IMR-90 (cell line): ENCODE data around the gene TEX264. TPM values are rescaled to one million over a fixed set of nuclear protein-coding genes. Genes with fewer than 3 reads are reported as not detected.

Source experiments
- ATAC-seq: fragments of 200-7000 bp; cut with Tn5 transposase; 2 replicates; pipeline ENCODE4 v1.9.1; 2020; ENCODE audit warnings: low read depth, mild to moderate bottlenecking, moderate library complexity
- BruUV-seq: library from RNA; stranded (reverse); fragments of 400-500 nt; replicated peaks from 2 replicates; lab custom pipeline; 2021; lab: Mats Ljungman, UMichigan
- CTCF ChIA-PET: fragments of 300-600 bp; formaldehyde crosslinking; extraction: SDS; loops from one replicate; lab custom pipeline; 2021; ENCODE audit warnings: antibody characterized with exemption; lab: Yijun Ruan, JAX
- POLR2A ChIA-PET: fragments of 300-600 bp; sonication (Branson Sonifier 250); formaldehyde crosslinking; loops from one replicate; lab custom pipeline; 2022; ENCODE audit warnings: antibody characterized with exemption; ENCODE audit not compliant: unreplicated experiment; lab: Charles Lee
- DNase-seq: peaks from one replicate; pipeline ENCODE4 v3.0.0; 2013
- H2AFZ ChIP-seq: replicated peaks from 2 replicates; pipeline ENCODE3; 2013; ENCODE audit warnings: low read length, mild to moderate bottlenecking; ENCODE audit not compliant: poor library complexity
- H2AK5ac ChIP-seq: 2 replicates; pipeline ENCODE4 v1.6.1; 2013; ENCODE audit warnings: low read depth, low read length, inconsistent platforms
- H2AK9ac ChIP-seq: replicated peaks from 2 replicates; pipeline ENCODE3; 2013; ENCODE audit warnings: mild to moderate bottlenecking, low read depth, low read length, moderate library complexity; ENCODE audit not compliant: poor library complexity
- H2BK120ac ChIP-seq: 2 replicates; pipeline ENCODE4 v1.6.1; 2013; ENCODE audit warnings: low read depth, low read length, inconsistent platforms
- H2BK15ac ChIP-seq: 3 replicates; pipeline ENCODE4 v1.6.1; 2013; ENCODE audit warnings: low read depth, low read length, inconsistent platforms
- H2BK20ac ChIP-seq: 2 replicates; pipeline ENCODE4 v1.6.1; 2013; ENCODE audit warnings: low read depth, mild to moderate bottlenecking, inconsistent platforms, low read length, moderate library complexity
- H2BK5ac ChIP-seq: 2 replicates; pipeline ENCODE4 v1.6.1; 2013; ENCODE audit warnings: mild to moderate bottlenecking, low read depth, low read length, inconsistent platforms; ENCODE audit not compliant: poor library complexity, severe bottlenecking
- H3K14ac ChIP-seq: replicated peaks from 2 replicates; pipeline ENCODE4 v1.6.1; 2013; ENCODE audit warnings: low read depth, low read length, inconsistent platforms
- H3K18ac ChIP-seq: 2 replicates; pipeline ENCODE4 v1.6.1; 2013; ENCODE audit warnings: low read depth, low read length, control low read depth
- H3K23ac ChIP-seq: 2 replicates; pipeline ENCODE4 v1.6.1; 2013; ENCODE audit warnings: low read depth, low read length, inconsistent platforms
- H3K27ac ChIP-seq: 2 replicates; pipeline ENCODE4 v1.5.1; 2013; ENCODE audit warnings: mild to moderate bottlenecking, control low read depth, low read length; ENCODE audit not compliant: insufficient read depth
- H3K27me3 ChIP-seq: 2 replicates; pipeline ENCODE4 v1.6.1; 2013; ENCODE audit warnings: low read length; ENCODE audit not compliant: control insufficient read depth, insufficient read depth
- H3K36me3 ChIP-seq: 2 replicates; pipeline ENCODE4 v1.6.1; 2013; ENCODE audit warnings: low read length, mixed read lengths; ENCODE audit not compliant: control insufficient read depth, insufficient read depth
- H3K4ac ChIP-seq: 2 replicates; pipeline ENCODE4 v1.6.1; 2013; ENCODE audit warnings: low read depth, low read length, inconsistent platforms
- H3K4me1 ChIP-seq: 2 replicates; pipeline ENCODE4 v1.6.1; 2013; ENCODE audit warnings: low read length, mixed read lengths; ENCODE audit not compliant: control insufficient read depth, insufficient read depth
- H3K4me2 ChIP-seq: 2 replicates; pipeline ENCODE4 v1.6.1; 2013; ENCODE audit warnings: low read depth, mild to moderate bottlenecking, control low read depth, low read length, moderate library complexity
- H3K4me3 ChIP-seq: 2 replicates; pipeline ENCODE4 v1.5.1; 2013; ENCODE audit warnings: low read depth, mild to moderate bottlenecking, control low read depth, low read length, moderate library complexity; ENCODE audit not compliant: insufficient read depth
- H3K56ac ChIP-seq: 2 replicates; pipeline ENCODE4 v1.6.1; 2013; ENCODE audit warnings: low read length, inconsistent platforms; ENCODE audit not compliant: insufficient read depth; ENCODE audit errors: extremely low read depth
- H3K79me1 ChIP-seq, 2 experiments: 2 replicates each; pipeline ENCODE4 v1.6.1; 2013; ENCODE audit warnings: low read length in 2 of 2, inconsistent platforms in 1 of 2, low read depth in 1 of 2
- H3K9ac ChIP-seq: 2 replicates; pipeline ENCODE4 v1.6.1; 2013; ENCODE audit warnings: low read depth, low read length, control low read depth
- H3K9me1 ChIP-seq: 2 replicates; pipeline ENCODE4 v1.6.1; 2013; ENCODE audit warnings: low read length, inconsistent platforms; ENCODE audit not compliant: insufficient read depth
- H3K9me3 ChIP-seq: 2 replicates; pipeline ENCODE4 v1.6.1; 2013; ENCODE audit warnings: low read length; ENCODE audit not compliant: control insufficient read depth, insufficient read depth
- H4K20me1 ChIP-seq: 2 replicates; pipeline ENCODE4 v1.6.1; 2013; ENCODE audit warnings: low read length, inconsistent platforms; ENCODE audit not compliant: insufficient read depth
- H4K5ac ChIP-seq: 2 replicates; pipeline ENCODE4 v1.6.1; 2013; ENCODE audit warnings: mild to moderate bottlenecking, low read depth, low read length, control low read depth
- H4K8ac ChIP-seq, 2 experiments: 2 replicates each; pipeline ENCODE4 v1.6.1; 2013; ENCODE audit warnings: low read depth in 2 of 2, low read length in 2 of 2, control low read depth in 1 of 2, inconsistent platforms in 1 of 2
- H4K91ac ChIP-seq: 2 replicates; pipeline ENCODE4 v1.6.1; 2013; ENCODE audit warnings: low read depth, low read length, inconsistent platforms; ENCODE audit not compliant: insufficient read depth
- BHLHE40 ChIP-seq: fragments of 150-350 bp; IDR thresholded peaks from 2 replicates; pipeline ENCODE4 v1.6.1; 2016; ENCODE audit warnings: mild to moderate bottlenecking, low read depth, low read length
- CEBPB ChIP-seq: IDR thresholded peaks from 2 replicates; pipeline ENCODE4 v1.6.1; 2012; ENCODE audit warnings: low read depth, low read length, improper control_type of control experiment
- FOS ChIP-seq: fragments of 150-350 bp; IDR thresholded peaks from 2 replicates; pipeline ENCODE4 v1.6.1; 2016; ENCODE audit warnings: low read depth, low read length
- MAFK ChIP-seq: IDR thresholded peaks from 2 replicates; pipeline ENCODE4 v1.6.1; 2012; ENCODE audit warnings: low read depth, low read length, improper control_type of control experiment
- MXI1 ChIP-seq: IDR thresholded peaks from 2 replicates; pipeline ENCODE4 v1.6.1; 2012; ENCODE audit warnings: low read depth, mild to moderate bottlenecking, low read length, moderate library complexity, borderline replicate concordance
- POLR2A ChIP-seq: IDR thresholded peaks from 2 replicates; pipeline ENCODE4 v1.6.1; 2012; ENCODE audit warnings: mild to moderate bottlenecking, low read depth, low read length
- RAD21 ChIP-seq: IDR thresholded peaks from 2 replicates; pipeline ENCODE4 v1.6.1; 2012; ENCODE audit warnings: low read length, improper control_type of control experiment
- RCOR1 ChIP-seq: IDR thresholded peaks from 2 replicates; pipeline ENCODE4 v1.6.1; 2012; ENCODE audit warnings: mild to moderate bottlenecking, low read length, improper control_type of control experiment; ENCODE audit not compliant: insufficient replicate concordance
- RFX5 ChIP-seq: IDR thresholded peaks from 2 replicates; pipeline ENCODE4 v1.8.0; 2012; ENCODE audit warnings: low read depth, mild to moderate bottlenecking, low read length, moderate library complexity
- WGBS, 2 experiments: methylation state at CpG; one replicate each; pipeline versions ENCODE4 v1.1.5 to v1.1.7; 2013; ENCODE audit warnings: missing lambda C conversion rate in 2 of 2; ENCODE audit not compliant: insufficient read length in 1 of 2; ENCODE audit errors: extremely low coverage in 2 of 2; 5-methylcytosine and 5-hydroxymethylcytosine counted together
- dilution Hi-C: fragments of 300-500 bp; cut with HindIII; formaldehyde crosslinking; loops from one replicate; pipeline ENCODE4 v1.14.3; 2018; ENCODE audit warnings: low sequenced_read_pairs; ENCODE audit not compliant: unreplicated experiment
- in situ Hi-C: fragments of 300-500 bp; cut with MboI; formaldehyde crosslinking; loops from 3 replicates; pipeline ENCODE4 v1.14.3; 2019; ENCODE audit warnings: low sequenced_read_pairs, inconsistent platforms, mixed read lengths
- intact Hi-C: fragments of 100-400 bp; cut with micrococcal nuclease; formaldehyde crosslinking; loops from 2 replicates; pipeline ENCODE4 v1.10.0; 2022
- polyA plus RNA-seq, 3 experiments: library from polyadenylated mRNA; depleted of rRNA; stranded (reverse); fragments of >200 nt; gene quantifications; 2 replicates each; pipeline ENCODE4 v1.2.3, GENCODE V29; 2012; ENCODE audit warnings: low replicate concordance in 1 of 3
- total RNA-seq: library from RNA; depleted of rRNA; stranded (reverse); fragments of >200 nt; gene quantifications from 2 replicates; pipeline ENCODE4 v1.2.3, GENCODE V29; 2012
- TF ChIP-seq, protein P1 (sequence below): fragments of 150-350 bp; IDR thresholded peaks from 2 replicates; pipeline ENCODE4 v1.6.1; 2016; ENCODE audit warnings: low read depth, mild to moderate bottlenecking, low read length, moderate library complexity, borderline replicate concordance

TEX264 gene
- total and polyA plus RNA-seq, 2 of the 4 experiments (the other 2 are of a cell fraction): 30.3 to 45.0 TPM

- in situ Hi-C loops (loop anchor here (25.0 kb wide), 1 partner anchor 1086 kb away; the partner anchor contains the start of genes CISH and MAPKAPK3), dilution Hi-C loops (no loop called here), intact Hi-C loops (no loop called here)
- no peak overlapping the region for H3K23ac ChIP-seq
- no peak overlapping the region for H3K18ac ChIP-seq
- peaks cover 10% of the 10 kb centered on the region; the same call in 1 of the 2 replicates for H4K20me1 ChIP-seq
- H4K91ac ChIP-seq: no peak overlapping the region
- no peak overlapping the region for H3K4ac ChIP-seq
- no peak overlapping the region for H4K8ac ChIP-seq
- no peak overlapping the region for H4K5ac ChIP-seq
- H3K14ac ChIP-seq: no peak overlapping the region
- no peak overlapping the region for H2BK20ac ChIP-seq
- H3K27me3 ChIP-seq: no peaks in the 10 kb centered on the region
- no peak overlapping the region for H3K9ac ChIP-seq
- no peak overlapping the region for H2AFZ ChIP-seq
- ChIA-PET CTCF (no interaction called here), POLR2A (no interaction called here)
- peaks cover 35% of the 10 kb centered on the region for H3K36me3 ChIP-seq
- WGBS, 2 experiments: 96% methylated on average over 4 of the region's 6 CpGs; no CpG with 5 or more reads in 1 of the 2 experiments
- no peak overlapping the region for H2BK120ac ChIP-seq
- H3K4me1 ChIP-seq: no peaks in the 10 kb centered on the region
- ATAC-seq: no peak
- H2AK9ac ChIP-seq: no peak overlapping the region
- no peaks in the 10 kb centered on the region for H3K9me3 ChIP-seq
- no peak overlapping the region for H2BK15ac ChIP-seq
- H2BK5ac ChIP-seq: no peak overlapping the region
- H3K4me2 ChIP-seq: no peak overlapping the region
- no peak for DNase-seq
- no peak overlapping the region for H2AK5ac ChIP-seq
- H3K4me3 ChIP-seq: no peak overlapping the region
- H3K9me1 ChIP-seq: no peaks in the 10 kb centered on the region
- no TSS peak for BruUV-seq
- TF ChIP-seq, protein P1, sequence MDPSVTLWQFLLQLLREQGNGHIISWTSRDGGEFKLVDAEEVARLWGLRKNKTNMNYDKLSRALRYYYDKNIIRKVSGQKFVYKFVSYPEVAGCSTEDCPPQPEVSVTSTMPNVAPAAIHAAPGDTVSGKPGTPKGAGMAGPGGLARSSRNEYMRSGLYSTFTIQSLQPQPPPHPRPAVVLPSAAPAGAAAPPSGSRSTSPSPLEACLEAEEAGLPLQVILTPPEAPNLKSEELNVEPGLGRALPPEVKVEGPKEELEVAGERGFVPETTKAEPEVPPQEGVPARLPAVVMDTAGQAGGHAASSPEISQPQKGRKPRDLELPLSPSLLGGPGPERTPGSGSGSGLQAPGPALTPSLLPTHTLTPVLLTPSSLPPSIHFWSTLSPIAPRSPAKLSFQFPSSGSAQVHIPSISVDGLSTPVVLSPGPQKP: no peak
- TF ChIP-seq POLR2A (no peak), RAD21 (no peak), MXI1 (no peak), MAFK (no peak), RFX5 (no peak), CEBPB (no peak), RCOR1 (no peak), BHLHE40 (no peak), FOS (no peak)
- H3K56ac ChIP-seq: no peak overlapping the region
- peaks cover 0 to 3% of the 10 kb centered on the region in 2 experiments; a peak in 1 of 4 replicates for H3K79me1 ChIP-seq
- no peak overlapping the region for H3K27ac ChIP-seq
Observed at GRCh38 chr3:51698209-51698608, 27.2 kb downstream of the TEX264 start.
